Measurements from ENCODE around the gene SLC23A2.

Gene SLC23A2

DNA sequence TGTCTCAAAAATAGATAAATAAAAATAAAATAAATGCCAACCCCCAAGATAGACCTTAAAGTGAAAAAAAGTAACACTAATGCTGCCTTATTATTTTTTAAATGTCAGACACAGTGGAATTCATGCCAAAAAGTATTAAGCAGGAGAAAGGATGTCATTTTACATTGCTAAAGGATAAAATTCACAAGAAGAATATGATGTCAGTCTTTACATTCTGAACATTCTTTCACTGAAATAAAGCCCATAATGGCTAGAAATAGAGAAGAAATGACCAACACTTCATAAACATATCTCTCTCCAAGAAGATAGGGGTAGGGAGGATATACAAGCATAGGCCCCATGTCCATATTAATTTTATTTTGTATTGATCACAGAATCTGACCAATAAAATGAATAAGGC is 47.4 kb downstream of the SLC23A2 start:
- peaks cover 6% of the 10 kb centered on the region for H3K36me3 Mint-ChIP-seq (ENCODE audit: insufficient read depth)
- ATAC-seq (replicated peaks; ENCODE audit: extremely low read depth, poor library complexity, severe bottlenecking) (no peak), DNase-seq (ENCODE audit: low spot score in 2 of 2) (no peak)
- peaks cover 20% of the 10 kb centered on the region for H3K4me1 Mint-ChIP-seq
- no peaks in the 10 kb centered on the region for H3K27me3 Mint-ChIP-seq
- H3K4me3 Mint-ChIP-seq: no peak overlapping the region
- H3K27ac Mint-ChIP-seq (ENCODE audit: low read depth): no peak overlapping the region
- H3K9me3 Mint-ChIP-seq: no peaks in the 10 kb centered on the region

GRCh38 chr20:4952229-4952628 is 49.1 kb downstream of the SLC23A2 start:
- no peak overlapping the region for H3K27ac Mint-ChIP-seq (ENCODE audit: low read depth)
- peaks cover 6% of the 10 kb centered on the region for H3K36me3 Mint-ChIP-seq (ENCODE audit: insufficient read depth)
- no peaks in the 10 kb centered on the region for H3K27me3 Mint-ChIP-seq
- H3K4me1 Mint-ChIP-seq: peaks cover 26% of the 10 kb centered on the region
- ATAC-seq (replicated peaks; ENCODE audit: extremely low read depth, poor library complexity, severe bottlenecking): no peak
- no peaks in the 10 kb centered on the region for H3K9me3 Mint-ChIP-seq
- H3K4me3 Mint-ChIP-seq: no peak overlapping the region
- no peak for DNase-seq (ENCODE audit: low spot score in 2 of 2)

DNA sequence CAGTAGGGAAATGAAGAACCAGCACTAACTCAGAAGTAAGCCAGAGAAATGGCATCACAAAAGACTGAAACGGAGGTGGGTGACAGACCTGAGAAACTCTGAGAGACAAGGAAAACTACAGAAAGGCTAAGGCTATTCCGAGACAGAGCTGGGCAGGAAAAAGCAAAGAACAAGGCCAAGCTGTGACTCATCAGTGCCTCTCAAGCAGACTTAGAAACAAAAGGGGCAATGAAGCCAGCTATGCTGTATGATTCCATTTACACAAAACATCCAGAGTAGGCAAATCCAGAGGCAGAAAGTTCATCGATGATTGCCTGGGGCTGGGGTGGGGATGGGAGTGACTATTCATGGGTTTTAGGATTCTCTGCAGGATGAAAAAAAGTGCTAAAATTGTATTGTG is 50.0 kb downstream of the SLC23A2 start:
- H3K4me1 Mint-ChIP-seq: peaks cover 32% of the 10 kb centered on the region
- no peak overlapping the region for H3K4me3 Mint-ChIP-seq
- peaks cover 6% of the 10 kb centered on the region for H3K36me3 Mint-ChIP-seq (ENCODE audit: insufficient read depth)
- no peak for DNase-seq (ENCODE audit: low spot score in 2 of 2)
- H3K27ac Mint-ChIP-seq (ENCODE audit: low read depth): peak overlapping the region; percentile 16
- H3K9me3 Mint-ChIP-seq: no peaks in the 10 kb centered on the region
- no peaks in the 10 kb centered on the region for H3K27me3 Mint-ChIP-seq
- no peak for ATAC-seq (replicated peaks; ENCODE audit: extremely low read depth, poor library complexity, severe bottlenecking)

- peaks cover 32% of the 10 kb centered on the region for H3K4me1 Mint-ChIP-seq
- peaks cover 6% of the 10 kb centered on the region for H3K36me3 Mint-ChIP-seq (ENCODE audit: insufficient read depth)
- DNase-seq (ENCODE audit: low spot score in 2 of 2) (no peak), ATAC-seq (replicated peaks; ENCODE audit: extremely low read depth, poor library complexity, severe bottlenecking) (no peak)
- no peaks in the 10 kb centered on the region for H3K9me3 Mint-ChIP-seq
- peak overlapping the region; percentile 16 for H3K27ac Mint-ChIP-seq (ENCODE audit: low read depth)
- H3K27me3 Mint-ChIP-seq: no peaks in the 10 kb centered on the region
- H3K4me3 Mint-ChIP-seq: no peak overlapping the region
Measured at GRCh38 chr20:4950841-4951240, 50.5 kb downstream of the SLC23A2 start.

DNA sequence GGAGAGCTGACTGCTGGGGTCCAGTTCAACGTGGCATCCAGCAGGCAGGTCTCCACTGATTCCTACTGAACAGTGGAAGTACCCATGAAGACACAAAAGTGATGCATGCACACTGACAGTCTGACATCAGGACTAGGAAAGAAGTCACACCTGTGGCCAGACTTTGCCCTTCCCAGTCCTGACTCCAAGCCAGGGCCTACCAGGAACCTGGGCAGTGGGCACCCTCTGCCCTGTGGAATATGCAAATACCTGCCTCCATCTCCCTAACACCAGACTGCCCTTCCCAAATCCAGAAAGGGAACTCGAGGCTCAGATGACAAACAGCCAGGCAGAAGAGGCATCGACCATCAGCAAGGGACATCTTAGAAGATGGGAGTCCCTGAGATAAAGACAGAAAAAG is 50.9 kb downstream of the SLC23A2 start:
- DNase-seq (ENCODE audit: low spot score in 2 of 2) (no peak), ATAC-seq (replicated peaks; ENCODE audit: extremely low read depth, poor library complexity, severe bottlenecking) (no peak)
- Mint-ChIP-seq H3K27ac (ENCODE audit: low read depth) (peak overlapping the region; percentile 16), H3K9me3 (no peaks in the 10 kb centered on the region), H3K36me3 (ENCODE audit: insufficient read depth) (peaks cover 7% of the 10 kb centered on the region), H3K27me3 (no peaks in the 10 kb centered on the region), H3K4me1 (peaks cover 32% of the 10 kb centered on the region), H3K4me3 (no peak overlapping the region)

GRCh38 chr20:4949833-4950178 is 51.5 kb downstream of the SLC23A2 start:
- H3K27me3 Mint-ChIP-seq: no peaks in the 10 kb centered on the region
- H3K4me1 Mint-ChIP-seq: peaks cover 32% of the 10 kb centered on the region
- no peaks in the 10 kb centered on the region for H3K9me3 Mint-ChIP-seq
- H3K27ac Mint-ChIP-seq (ENCODE audit: low read depth): peak overlapping the region; percentile 2
- ATAC-seq (replicated peaks; ENCODE audit: extremely low read depth, poor library complexity, severe bottlenecking) (peak; percentile 67), DNase-seq (ENCODE audit: low spot score in 2 of 2) (no peak)
- H3K4me3 Mint-ChIP-seq: peak overlapping the region; percentile 18
- peaks cover 7% of the 10 kb centered on the region for H3K36me3 Mint-ChIP-seq (ENCODE audit: insufficient read depth)

GRCh38 chr20:4947817-4948559 is 53.3 kb downstream of the SLC23A2 start:
- Mint-ChIP-seq H3K36me3 (ENCODE audit: insufficient read depth) (peaks cover 6% of the 10 kb centered on the region), H3K4me1 (peaks cover 34% of the 10 kb centered on the region), H3K9me3 (no peaks in the 10 kb centered on the region), H3K27me3 (no peaks in the 10 kb centered on the region), H3K4me3 (no peak overlapping the region), H3K27ac (ENCODE audit: low read depth) (no peak overlapping the region)
- DNase-seq (ENCODE audit: low spot score in 2 of 2): no peak
- no peak for ATAC-seq (replicated peaks; ENCODE audit: extremely low read depth, poor library complexity, severe bottlenecking)

- Mint-ChIP-seq H3K4me1 (peaks cover 37% of the 10 kb centered on the region), H3K27ac (ENCODE audit: low read depth) (no peak overlapping the region), H3K27me3 (no peaks in the 10 kb centered on the region), H3K4me3 (no peak overlapping the region), H3K9me3 (no peaks in the 10 kb centered on the region), H3K36me3 (ENCODE audit: insufficient read depth) (peaks cover 4% of the 10 kb centered on the region)
- no peak for ATAC-seq (replicated peaks; ENCODE audit: extremely low read depth, poor library complexity, severe bottlenecking)
- DNase-seq (ENCODE audit: low spot score in 2 of 2): no peak
Measured at GRCh38 chr20:4946986-4947385, 54.3 kb downstream of the SLC23A2 start.

DNA sequence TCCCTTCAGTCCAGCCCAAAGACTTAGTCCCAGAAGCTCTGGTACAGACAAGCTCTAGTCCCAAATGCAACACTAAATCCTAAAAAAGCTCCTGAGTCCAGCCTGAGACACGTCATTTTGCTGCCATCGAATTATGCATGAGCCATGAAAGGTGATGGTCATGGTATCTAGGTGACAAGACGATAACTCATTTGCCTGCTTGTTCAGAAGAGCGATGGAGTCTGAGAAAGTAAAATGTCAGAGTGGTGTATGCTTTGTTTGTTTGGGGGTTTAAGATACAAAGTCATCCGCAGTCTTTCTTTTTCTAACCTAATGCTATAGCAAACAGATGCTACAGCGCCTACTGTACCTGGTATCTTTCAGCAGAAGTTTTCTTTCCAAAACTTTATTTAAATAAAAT is 54.7 kb downstream of the SLC23A2 start:
- peaks cover 37% of the 10 kb centered on the region for H3K4me1 Mint-ChIP-seq
- H3K36me3 Mint-ChIP-seq (ENCODE audit: insufficient read depth): peaks cover 4% of the 10 kb centered on the region
- no peaks in the 10 kb centered on the region for H3K27me3 Mint-ChIP-seq
- DNase-seq (ENCODE audit: low spot score in 2 of 2): no peak
- no peak for ATAC-seq (replicated peaks; ENCODE audit: extremely low read depth, poor library complexity, severe bottlenecking)
- no peak overlapping the region for H3K4me3 Mint-ChIP-seq
- H3K27ac Mint-ChIP-seq (ENCODE audit: low read depth): no peak overlapping the region
- H3K9me3 Mint-ChIP-seq: no peaks in the 10 kb centered on the region

DNA sequence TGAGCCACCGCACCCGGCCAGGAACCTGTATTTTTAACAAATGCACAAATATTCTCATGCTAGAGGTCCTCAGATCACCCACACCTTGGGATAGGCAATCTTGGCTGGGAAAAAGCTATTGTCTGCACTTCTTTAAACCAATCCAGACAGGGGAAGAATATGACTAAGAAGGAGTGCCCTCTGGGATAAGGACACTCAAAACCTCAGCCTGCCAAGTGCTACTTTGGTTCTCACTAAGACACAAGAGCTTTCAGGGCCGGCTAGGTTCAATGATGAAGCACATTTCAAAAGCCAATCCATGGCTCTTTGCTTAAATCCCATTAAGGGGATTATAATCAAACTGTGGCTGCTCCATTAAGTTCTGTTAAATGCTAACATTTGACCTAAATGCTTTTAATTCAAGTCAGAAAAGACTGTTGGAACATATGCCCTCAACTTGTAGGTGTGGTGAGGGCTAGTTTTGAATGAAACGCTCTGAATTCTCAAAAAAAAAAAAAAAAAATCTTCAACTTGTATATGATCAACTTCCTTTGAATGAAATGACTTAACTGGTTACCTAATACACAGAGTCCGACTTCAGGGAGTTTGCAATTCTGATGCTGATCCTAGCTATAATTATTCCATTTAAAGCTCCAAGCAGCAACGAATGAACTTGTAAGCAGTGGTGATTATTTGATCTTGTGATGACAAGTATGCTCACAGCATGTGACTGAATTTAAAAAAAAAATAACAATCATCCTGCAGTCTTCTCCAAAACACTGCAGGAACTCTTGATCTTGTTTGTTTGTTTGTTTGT is 56.6 kb downstream of the SLC23A2 start:
- no peak for ATAC-seq (replicated peaks; ENCODE audit: extremely low read depth, poor library complexity, severe bottlenecking)

DNA sequence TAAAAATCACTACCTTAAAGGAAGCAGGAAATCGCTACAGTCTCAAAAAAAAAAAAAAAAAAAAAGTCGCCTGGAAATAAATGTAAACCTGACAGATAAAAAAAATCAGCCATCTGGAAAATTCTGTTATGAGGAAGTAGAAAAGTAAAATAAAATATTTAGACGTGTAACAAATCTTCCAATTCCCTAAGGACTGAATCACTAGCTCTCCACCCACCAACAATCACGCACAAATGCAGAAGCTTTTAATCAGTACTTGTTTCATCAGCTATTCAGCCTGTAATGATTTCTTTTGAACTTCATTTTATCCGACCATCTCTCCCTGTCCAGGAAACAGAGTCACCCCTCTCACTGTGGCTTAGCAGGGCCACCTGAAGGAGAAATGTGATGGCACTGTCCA is 59.0 kb downstream of the SLC23A2 start:
- DNase-seq (ENCODE audit: low spot score in 2 of 2): no peak
- H3K36me3 Mint-ChIP-seq (ENCODE audit: insufficient read depth): peaks cover 3% of the 10 kb centered on the region
- ATAC-seq (replicated peaks; ENCODE audit: extremely low read depth, poor library complexity, severe bottlenecking): no peak
- no peaks in the 10 kb centered on the region for H3K27me3 Mint-ChIP-seq
- no peak overlapping the region for H3K4me3 Mint-ChIP-seq
- no peak overlapping the region for H3K27ac Mint-ChIP-seq (ENCODE audit: low read depth)
- H3K9me3 Mint-ChIP-seq: no peaks in the 10 kb centered on the region
- peaks cover 11% of the 10 kb centered on the region for H3K4me1 Mint-ChIP-seq

More for the DNA sequence above, 56.6 kb downstream of the SLC23A2 start:
- Mint-ChIP-seq H3K4me3 (no peak overlapping the region), H3K4me1 (peaks cover 21% of the 10 kb centered on the region), H3K9me3 (no peaks in the 10 kb centered on the region), H3K27me3 (no peaks in the 10 kb centered on the region), H3K27ac (ENCODE audit: low read depth) (no peak overlapping the region), H3K36me3 (ENCODE audit: insufficient read depth) (peaks cover 3% of the 10 kb centered on the region)
- DNase-seq (ENCODE audit: low spot score in 2 of 2): no peak

DNA sequence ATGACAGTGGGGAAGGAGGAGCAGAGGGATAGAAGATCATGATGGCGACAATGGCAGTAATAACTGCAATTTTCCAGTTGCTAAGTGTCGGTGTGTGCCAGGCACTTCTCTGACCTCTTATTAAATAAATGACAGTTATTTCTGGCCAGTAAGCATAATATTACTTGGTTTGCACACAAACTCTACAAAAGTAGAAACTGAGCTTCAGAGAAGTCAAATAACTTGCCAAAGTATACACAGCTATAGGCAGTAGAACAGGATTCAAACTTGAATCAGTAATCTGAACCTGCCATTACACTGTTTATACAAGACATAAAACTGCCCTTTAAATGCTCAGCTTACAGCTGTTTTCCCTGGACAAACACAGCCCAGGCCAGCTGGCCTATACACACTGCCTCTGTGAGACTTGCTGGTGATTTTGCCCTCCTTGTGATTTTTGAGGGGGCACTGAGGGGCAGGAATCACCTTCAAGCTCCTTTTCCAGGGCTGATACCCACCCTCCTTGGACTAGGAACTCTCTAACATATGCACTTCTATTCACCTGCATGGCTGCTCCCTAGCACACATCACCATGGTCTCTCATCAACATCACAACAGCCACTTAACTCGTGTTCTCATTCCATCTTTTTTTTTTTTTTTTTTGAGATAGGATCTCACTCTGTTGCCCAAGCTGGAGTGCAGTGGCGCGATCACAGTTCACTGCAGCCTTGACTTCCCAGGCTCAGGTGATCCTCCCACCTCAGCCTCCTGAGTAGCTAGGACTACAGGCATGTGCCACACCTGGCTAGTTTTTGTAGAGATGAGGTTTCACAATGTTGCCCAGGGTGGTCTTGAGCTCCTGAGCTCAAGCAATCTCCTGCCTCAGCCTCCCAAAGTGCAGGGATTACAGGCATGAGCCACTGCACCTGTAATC is 63.6 kb downstream of the SLC23A2 start:
- H3K4me3 Mint-ChIP-seq: no peak overlapping the region
- DNase-seq (ENCODE audit: low spot score in 2 of 2): no peak
- H3K4me1 Mint-ChIP-seq: peaks cover 14% of the 10 kb centered on the region
- H3K27me3 Mint-ChIP-seq: no peaks in the 10 kb centered on the region
- H3K9me3 Mint-ChIP-seq: no peaks in the 10 kb centered on the region
- no peak for ATAC-seq (replicated peaks; ENCODE audit: extremely low read depth, poor library complexity, severe bottlenecking)
- peaks cover 4% of the 10 kb centered on the region for H3K36me3 Mint-ChIP-seq (ENCODE audit: insufficient read depth)
- peak overlapping the region; percentile 35 for H3K27ac Mint-ChIP-seq (ENCODE audit: low read depth)

Data from central memory CD8-positive, alpha-beta T cell (primary cell).